ENCODE data around the gene PRG3. TPM values are rescaled to one million over a fixed set of nuclear protein-coding genes. Genes with fewer than 3 reads are reported as not detected.
A peak's percentile ranks its signal among the peaks of the same experiment; 100 is the strongest.

The PRG3 gene
- total RNA-seq, 4 donors from 2014 or later, result not detected

GRCh38 chr11:57332694-57333440 is 48.1 kb downstream of the PRG3 start:
- Histone ChIP-seq H3K27me3 (no peaks in the 10 kb centered on the region), H3K9me3 (no peaks in the 10 kb centered on the region), H3K36me3 (peaks cover 4 to 64% (median 21%) of the 10 kb centered on the region in 3 donors), H3K4me1 (peaks cover 3 to 24% (median 8%) of the 10 kb centered on the region in 4 donors), H3K4me3 (no peak overlapping the region), H3K27ac (no peak overlapping the region)
- 90 to 92% methylated on average over 11 of the region's 11 CpGs for WGBS, 2 donors
- DNase-seq (ENCODE audit: low spot score in 2 of 2), result no peak
- TF ChIP-seq EP300 (IDR thresholded peaks at IDR 0.05), result no peak
- TF ChIP-seq POLR2A (IDR thresholded peaks at IDR 0.05), result no peak
- TF ChIP-seq CTCF (IDR thresholded peaks at IDR 0.05), result no peak

DNA sequence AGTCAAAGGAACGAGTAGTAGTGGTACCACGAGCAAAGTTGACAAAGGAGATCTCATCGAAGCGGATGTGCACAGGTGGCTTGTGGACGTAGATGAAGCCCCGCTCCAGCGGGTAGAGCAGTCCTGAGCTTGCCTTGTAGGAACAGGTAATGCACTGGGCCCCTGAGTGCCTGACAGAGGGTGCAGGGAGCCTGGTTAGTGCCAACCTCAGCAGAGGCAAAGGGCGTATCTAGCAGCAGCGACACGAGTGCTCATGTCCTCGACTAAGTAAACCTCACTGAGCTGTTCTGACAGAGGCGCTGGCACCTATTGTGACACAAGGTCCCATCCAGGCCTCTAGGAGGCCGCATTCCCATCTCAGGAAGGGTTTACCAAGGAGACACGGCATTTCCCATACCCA is 49.2 kb downstream of the PRG3 start:
- H3K27ac ChIP-seq, result no peak overlapping the region
- TF ChIP-seq POLR2A (IDR thresholded peaks at IDR 0.05), result no peak
- no peak for TF ChIP-seq CTCF (IDR thresholded peaks at IDR 0.05)
- no peak for TF ChIP-seq EP300 (IDR thresholded peaks at IDR 0.05)
- peaks cover 4 to 75% (median 31%) of the 10 kb centered on the region in 3 donors for H3K36me3 ChIP-seq
- no peaks in the 10 kb centered on the region for H3K9me3 ChIP-seq
- H3K4me3 ChIP-seq, result no peak overlapping the region
- H3K4me1 ChIP-seq, result peaks cover 3 to 27% (median 9%) of the 10 kb centered on the region in 4 donors
- H3K27me3 ChIP-seq, result no peaks in the 10 kb centered on the region
- WGBS, 2 donors, result 92 to 93% methylated on average over 12 to 14 of the region's 14 CpGs
- no peak for DNase-seq (ENCODE audit: low spot score in 2 of 2)

DNA sequence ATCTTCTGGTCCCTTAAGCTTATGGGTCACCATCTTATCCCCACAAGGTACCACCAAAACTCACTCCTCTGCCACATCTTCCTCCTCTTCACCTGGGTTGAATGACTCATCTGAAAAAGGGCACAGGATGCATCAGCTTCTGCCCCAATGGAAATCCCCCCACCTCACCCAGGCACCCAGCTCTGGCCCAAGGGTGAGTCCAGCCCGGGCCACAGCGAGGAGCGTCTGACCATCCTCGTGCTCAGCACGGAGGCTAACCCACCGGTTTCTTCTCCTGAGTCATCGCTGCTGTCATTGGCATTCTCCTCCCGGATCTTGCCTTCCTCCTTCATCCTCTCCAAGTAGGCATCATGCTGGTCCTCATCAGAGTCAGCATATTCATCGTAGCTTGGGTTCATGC is 50.9 kb downstream of the PRG3 start:
- 92 to 95% methylated on average over 9 of the region's 9 CpGs for WGBS, 2 donors

GRCh38 chr11:57327721-57328120 is 53.2 kb downstream of the PRG3 start:
- Histone ChIP-seq H3K27me3 (no peaks in the 10 kb centered on the region), H3K9me3 (no peaks in the 10 kb centered on the region), H3K4me3 (no peak overlapping the region), H3K4me1 (peaks cover 0 to 30% (median 21%) of the 10 kb centered on the region in 4 donors), H3K36me3 (peaks cover 0 to 69% (median 35%) of the 10 kb centered on the region in 3 donors), H3K27ac (peak overlapping the region in 1 of 4 donors; percentile 98)
- WGBS, 2 donors, result 88 to 95% methylated on average over 5 of the region's 5 CpGs
- no peak for DNase-seq (ENCODE audit: low spot score in 2 of 2)
- TF ChIP-seq EP300 (IDR thresholded peaks at IDR 0.05) (no peak), POLR2A (IDR thresholded peaks at IDR 0.05) (no peak)

More for the DNA sequence above, 50.9 kb downstream of the PRG3 start:
- H3K4me1 ChIP-seq, result peaks cover 3 to 34% (median 17%) of the 10 kb centered on the region in 4 donors
- peaks cover 4 to 84% (median 35%) of the 10 kb centered on the region in 3 donors for H3K36me3 ChIP-seq
- no peak overlapping the region for H3K4me3 ChIP-seq
- H3K9me3 ChIP-seq, result no peaks in the 10 kb centered on the region
- H3K27ac ChIP-seq, result no peak overlapping the region
- no peak for DNase-seq (ENCODE audit: low spot score in 2 of 2)
- TF ChIP-seq POLR2A (IDR thresholded peaks at IDR 0.05), result no peak
- TF ChIP-seq EP300 (IDR thresholded peaks at IDR 0.05), result no peak
- no peak for TF ChIP-seq CTCF (IDR thresholded peaks at IDR 0.05)
- no peaks in the 10 kb centered on the region for H3K27me3 ChIP-seq

Other genes starting within 250 kb of the PRG3 start
- not detected for gene LRRC55, start 199.2 kb downstream of the PRG3 start, total RNA-seq
- 10 to 100 TPM in 1 of 4 donors, 1 to 10 TPM in 1, under 1 TPM in 2; 0.63 to 12.9 (median 2.0) TPM for gene APLNR, start 143.9 kb downstream of the PRG3 start, total RNA-seq
- gene TNKS1BP1, start 56.2 kb downstream of the PRG3 start, total RNA-seq, result 100 to 1,000 TPM; 147 to 238 (median 204) TPM
- gene SSRP1, start 45.3 kb downstream of the PRG3 start, total RNA-seq, result 10 to 100 TPM; 51.0 to 67.5 (median 56.5) TPM
- gene P2RX3, start 42.8 kb downstream of the PRG3 start, total RNA-seq, result under 1 TPM in 1 of 4 donors, not detected in 3; 0.22 TPM
- gene PRG2, start 9.5 kb upstream of the PRG3 start, total RNA-seq, result under 1 TPM in 1 of 4 donors, not detected in 3; 0.39 TPM
- 100 to 1,000 TPM in 2 of 4 donors, 10 to 100 TPM in 2; 42.2 to 110 (median 94.7) TPM for gene SLC43A3, start 46.0 kb upstream of the PRG3 start, total RNA-seq
- gene RTN4RL2, start 79.4 kb upstream of the PRG3 start, total RNA-seq, result 1 to 10 TPM in 1 of 4 donors, under 1 TPM in 2, not detected in 1; 0.20 to 1.5 (median 0.42) TPM
- gene SLC43A1, start 134.6 kb upstream of the PRG3 start, total RNA-seq, result 10 to 100 TPM; 35.8 to 47.3 (median 42.4) TPM
- 10 to 100 TPM; 20.2 to 51.6 (median 40.1) TPM for gene TIMM10, start 149.6 kb upstream of the PRG3 start, total RNA-seq
- gene SMTNL1, start 156.4 kb upstream of the PRG3 start, total RNA-seq, result not detected
- 10 to 100 TPM; 22.4 to 35.7 (median 25.5) TPM for gene UBE2L6, start 186.5 kb upstream of the PRG3 start, total RNA-seq
- gene SERPING1, start 216.5 kb upstream of the PRG3 start, total RNA-seq, result 100 to 1,000 TPM; 508 to 826 (median 607) TPM